GM10248 (cell line): ENCODE results near the gene HSDL2.
"Not testable (repeated sequence)": the region's sequence is repeated elsewhere in the genome, so short reads cannot be mapped to it uniquely, and the experiment has no call there.

Experiments used
- CTCF ChIA-PET: fragments of 300-600 bp; sonication (Branson Sonifier 250); formaldehyde crosslinking; extraction: SDS; loops from one replicate; lab custom pipeline; 2021; ENCODE audit warnings: antibody characterized with exemption; lab: Yijun Ruan, JAX
- POLR2A ChIA-PET: fragments of 350-650 bp; sonication (Branson Sonifier 250); formaldehyde crosslinking; extraction: SDS; loops from one replicate; lab custom pipeline; 2020; ENCODE audit warnings: antibody characterized with exemption; lab: Yijun Ruan, JAX
- DNase-seq: peaks from one replicate; pipeline ENCODE4 v3.0.0; 2012; ENCODE audit errors: extremely low spot score
- CTCF ChIP-seq: IDR thresholded peaks from 2 replicates; pipeline ENCODE4 v1.5.1; 2012; ENCODE audit warnings: mild to moderate bottlenecking, low read depth; ENCODE audit errors: extremely low read depth, missing control alignments, control extremely low read depth

The HSDL2 gene

DNA sequence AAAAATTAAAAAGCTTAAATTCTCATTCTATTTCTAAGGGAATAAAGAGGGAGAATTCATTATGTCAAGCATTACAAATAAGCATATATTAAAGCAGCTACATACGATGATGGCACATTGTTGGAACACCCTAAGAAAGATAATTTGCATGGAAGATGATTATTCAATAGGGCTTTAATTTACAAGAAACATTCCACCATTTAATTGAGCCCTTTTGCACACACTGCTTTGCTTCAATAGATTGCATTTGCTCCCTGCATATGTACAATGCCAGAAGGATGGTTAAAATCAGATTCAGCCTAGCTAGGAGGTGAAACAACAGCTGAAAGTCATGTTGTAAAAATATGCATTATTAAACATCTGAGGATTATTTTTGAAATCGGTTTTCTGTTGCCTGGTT, 128.5 kb downstream of the HSDL2 start:
- DNase-seq, result no peak
- ChIA-PET CTCF (interaction anchor here (0.9 to 2.6 kb wide), 5 partner anchors 10 to 709 kb away, joined by 3 to 8 read pairs (median 3); no protein-coding TSS in a partner anchor), POLR2A (no interaction called here)
- no peak for TF ChIP-seq CTCF

- CTCF ChIA-PET, result interaction anchor here (1.6 kb wide), 1 partner anchor 8 kb away, joined by 3 read pairs; no protein-coding TSS in a partner anchor
- DNase-seq, POLR2A ChIA-PET: not testable (repeated sequence)
Measured at GRCh38 chr9:112512377-112512776, 132.5 kb downstream of the HSDL2 start.

- DNase-seq, result no peak
- POLR2A ChIA-PET, result no interaction called here
- CTCF ChIA-PET, result interaction anchor here (0.7 kb wide), 1 partner anchor 27 kb away, joined by 3 read pairs; no protein-coding TSS in a partner anchor
- no peak for TF ChIP-seq CTCF
Measured at GRCh38 chr9:112516769-112517168, 136.9 kb downstream of the HSDL2 start.

DNA sequence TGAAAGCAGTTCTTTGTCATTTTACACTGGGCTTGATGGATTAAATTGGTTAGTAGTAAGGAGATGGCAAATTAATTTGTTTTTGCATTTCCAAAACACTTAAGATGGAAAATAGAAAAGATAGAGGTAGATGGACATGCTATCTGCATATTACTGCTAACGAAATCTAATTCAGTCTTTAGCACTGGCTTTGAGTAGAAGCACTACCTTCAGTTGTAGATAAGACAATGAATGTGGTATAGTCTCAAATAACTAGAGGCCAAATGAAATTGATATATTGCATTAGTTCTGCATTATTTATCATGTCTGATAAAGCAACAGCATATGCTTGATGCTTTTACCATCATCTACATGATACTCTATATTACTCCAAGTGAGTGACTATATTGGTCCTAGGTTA, 140.2 kb downstream of the HSDL2 start:
- no peak for DNase-seq
- no peak for TF ChIP-seq CTCF
- ChIA-PET POLR2A (no interaction called here), CTCF (interaction anchor here (0.9 to 1.7 kb wide), 3 partner anchors 8 to 15 kb away, joined by 3 to 4 read pairs (median 3); no protein-coding TSS in a partner anchor)

- no peak for TF ChIP-seq CTCF
- no peak for DNase-seq
- CTCF ChIA-PET, result interaction anchor here (0.9 to 1.3 kb wide), 2 partner anchors 9 to 14 kb away, joined by 3 to 4 read pairs; no protein-coding TSS in a partner anchor
- POLR2A ChIA-PET, result no interaction called here
Measured at GRCh38 chr9:112520656-112521055, 140.7 kb downstream of the HSDL2 start.
